Bone marrow (tissue), 2 donors: ENCODE measurements around the gene RASGRP1.

ENCODE experiments used
- DNase-seq, 2 donors: peaks; one replicate each; lab custom pipeline; 2025; lab: John Stamatoyannopoulos, UW

Gene RASGRP1

DNA sequence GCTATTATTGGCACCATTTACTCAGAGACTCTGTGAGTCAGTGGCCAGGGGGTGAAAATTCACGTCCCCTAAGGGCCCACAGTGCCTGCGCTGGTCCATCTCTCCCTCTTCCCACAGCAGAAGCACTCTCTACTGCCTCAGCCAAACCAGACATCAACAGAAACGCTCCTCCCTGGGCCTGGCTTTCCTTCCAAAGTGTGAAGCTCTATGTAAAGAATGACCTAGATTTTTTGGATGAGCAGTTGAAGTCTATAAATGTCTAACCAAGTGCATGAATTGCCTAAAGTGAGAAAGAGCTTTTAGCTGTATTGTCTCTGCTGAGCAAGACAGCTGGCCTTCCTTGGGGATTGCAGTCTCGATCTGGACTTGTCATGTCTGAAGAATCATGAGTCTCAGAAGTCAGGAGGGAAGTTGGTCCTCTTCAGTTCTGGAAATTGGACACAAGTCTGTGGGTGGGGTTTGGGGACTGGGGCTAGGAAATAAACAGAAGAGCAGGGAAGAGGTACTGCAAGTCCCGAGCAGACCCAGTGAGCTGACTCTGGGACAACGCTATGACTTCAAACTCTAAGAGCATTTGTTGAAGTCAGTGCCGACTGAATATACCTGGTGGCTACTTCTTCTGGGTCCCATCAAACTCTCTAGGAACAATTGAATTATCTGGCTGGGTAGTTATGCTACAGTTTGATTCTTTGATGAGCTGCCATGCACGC, 29.0 kb downstream of the RASGRP1 start:
- no peak for DNase-seq

DNA sequence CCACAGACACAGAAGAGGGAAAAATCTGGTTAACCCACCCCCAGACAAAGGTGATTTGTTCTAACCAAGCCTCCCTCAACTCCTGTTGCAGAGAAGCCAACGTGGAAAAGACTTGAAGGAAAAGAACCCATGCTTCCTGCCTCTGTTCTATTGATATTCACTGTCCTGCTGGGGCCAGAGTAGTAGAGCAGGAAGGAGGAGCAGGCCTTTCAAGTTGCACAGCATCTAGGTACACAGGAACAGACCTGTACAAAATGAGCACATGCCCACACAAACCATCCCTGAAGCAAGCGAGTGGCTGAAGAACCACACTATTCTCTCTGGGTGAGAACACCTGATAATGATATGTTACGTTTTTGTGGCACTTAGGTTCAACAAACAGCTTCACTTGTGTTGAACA, 29.9 kb downstream of the RASGRP1 start:
- no peak for DNase-seq

DNA sequence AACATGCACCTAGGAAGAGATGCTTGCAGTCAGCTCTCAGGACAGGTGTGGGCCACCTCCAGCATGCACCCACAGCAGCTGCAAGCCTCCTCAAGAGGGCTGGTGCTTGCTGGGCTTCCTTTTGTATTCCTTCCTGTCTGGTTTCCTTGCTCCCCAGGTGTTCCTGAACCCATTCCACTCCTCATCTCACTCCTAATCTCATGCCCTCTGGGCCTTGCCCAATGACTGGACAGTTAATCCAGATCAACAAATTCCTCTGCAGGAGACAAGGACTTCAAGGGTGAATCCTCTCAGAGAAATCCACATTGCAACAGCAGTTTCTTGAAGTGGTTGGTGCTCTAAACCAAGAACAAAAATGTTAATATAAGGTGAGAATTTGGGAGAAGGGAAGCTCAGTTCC, 30.7 kb downstream of the RASGRP1 start:
- no peak for DNase-seq

DNA sequence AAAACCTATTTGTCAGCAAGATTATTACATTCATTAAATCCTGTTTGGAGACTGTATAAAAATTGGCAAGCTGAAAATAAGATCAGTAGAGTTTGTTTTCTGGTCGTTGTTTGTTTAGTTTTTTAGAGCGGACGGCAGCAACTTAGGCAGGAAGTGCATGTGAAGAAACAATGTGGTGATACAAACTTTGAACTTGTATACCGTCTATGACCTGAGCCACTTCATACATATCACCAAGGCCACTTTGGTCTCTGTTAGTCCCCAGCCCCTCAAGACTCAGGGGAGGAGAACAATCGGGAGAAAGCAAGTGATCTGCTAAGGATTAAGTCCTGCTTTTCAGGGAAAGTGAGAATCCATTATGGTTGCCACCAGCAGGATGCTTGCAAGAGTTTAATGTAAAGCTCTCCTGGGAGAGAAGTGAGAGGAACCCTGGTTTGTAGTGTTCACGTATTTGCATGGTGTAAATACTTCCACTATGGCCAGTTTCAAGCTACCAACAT, 31.1 kb downstream of the RASGRP1 start:
- DNase-seq = no peak

DNA sequence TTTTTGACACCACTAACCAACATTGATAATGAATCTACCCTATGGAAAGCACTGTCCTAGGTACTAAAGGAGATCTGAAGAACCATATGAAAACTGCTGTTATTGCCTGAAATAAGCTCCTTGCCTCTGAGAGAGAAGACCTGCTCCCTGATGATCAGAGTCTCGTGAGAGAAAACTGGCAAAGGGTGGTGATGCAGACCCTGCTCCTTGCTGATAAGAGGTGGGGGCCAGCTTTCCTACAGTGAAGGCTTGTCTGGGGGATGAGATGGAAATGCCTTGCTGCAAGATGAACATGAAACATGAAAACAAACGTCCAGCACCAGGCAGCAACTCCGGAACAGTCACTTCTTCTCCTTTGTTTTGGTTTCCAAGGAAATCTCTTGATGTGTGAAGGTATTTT, 31.9 kb downstream of the RASGRP1 start:
- no peak for DNase-seq

DNA sequence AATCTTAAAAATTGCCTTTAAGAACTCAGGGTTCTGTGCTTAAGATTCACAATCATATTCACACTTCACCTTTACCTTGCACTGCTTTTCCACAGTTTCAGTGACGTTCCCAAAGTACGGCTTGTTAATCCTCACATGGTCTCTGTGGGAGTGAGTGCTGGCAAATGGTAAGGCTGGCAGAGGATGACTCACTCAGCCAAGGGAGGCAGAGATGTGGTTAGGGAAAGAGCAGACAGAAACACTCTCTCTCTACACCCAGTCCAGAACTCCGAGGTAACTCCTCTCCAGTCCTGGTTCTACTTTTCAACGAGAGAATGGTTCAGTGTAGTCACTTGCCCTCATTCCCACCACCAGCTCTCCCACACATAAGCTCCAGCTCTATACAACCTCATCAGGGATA, 33.1 kb downstream of the RASGRP1 start:
- DNase-seq = no peak

DNA sequence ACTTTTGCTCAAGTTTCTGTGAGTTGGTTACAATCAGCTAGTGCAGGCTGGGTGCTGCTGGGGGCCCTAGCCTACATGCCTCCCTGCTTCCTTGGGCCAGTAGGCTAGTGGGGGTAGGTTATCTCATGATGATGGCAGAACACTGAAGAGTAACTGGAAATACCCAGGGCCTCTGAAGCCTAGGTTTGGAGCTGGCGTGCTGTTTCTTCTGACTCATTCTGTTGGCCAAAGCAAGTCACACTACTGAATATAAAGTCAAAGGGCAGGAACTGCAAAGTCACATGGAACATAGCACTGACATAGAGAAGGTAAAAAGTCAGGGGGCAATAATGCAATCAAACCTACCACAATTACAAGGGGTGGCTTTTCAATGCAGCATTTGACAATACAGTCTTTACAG, 34.5 kb downstream of the RASGRP1 start:
- DNase-seq = no peak

DNA sequence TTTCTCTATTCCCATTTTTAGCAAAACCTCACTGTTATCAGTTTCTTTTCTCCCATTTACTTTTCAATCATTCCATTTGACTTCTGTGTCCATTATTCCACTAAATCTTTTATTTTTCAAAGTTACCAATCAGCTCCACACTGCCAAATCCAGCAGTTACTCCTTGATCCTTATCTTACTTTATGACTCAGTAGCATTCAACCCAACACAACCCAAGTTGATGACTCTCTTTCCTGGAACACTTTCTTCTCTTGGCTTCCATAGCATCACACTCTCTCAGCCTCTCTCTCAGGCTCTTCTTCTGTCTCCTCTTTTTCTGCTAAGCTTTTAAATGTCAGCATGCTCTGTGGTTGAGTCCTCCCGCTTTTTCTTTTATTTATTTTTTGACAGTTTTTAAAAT, 36.3 kb downstream of the RASGRP1 start:
- no peak for DNase-seq

DNA sequence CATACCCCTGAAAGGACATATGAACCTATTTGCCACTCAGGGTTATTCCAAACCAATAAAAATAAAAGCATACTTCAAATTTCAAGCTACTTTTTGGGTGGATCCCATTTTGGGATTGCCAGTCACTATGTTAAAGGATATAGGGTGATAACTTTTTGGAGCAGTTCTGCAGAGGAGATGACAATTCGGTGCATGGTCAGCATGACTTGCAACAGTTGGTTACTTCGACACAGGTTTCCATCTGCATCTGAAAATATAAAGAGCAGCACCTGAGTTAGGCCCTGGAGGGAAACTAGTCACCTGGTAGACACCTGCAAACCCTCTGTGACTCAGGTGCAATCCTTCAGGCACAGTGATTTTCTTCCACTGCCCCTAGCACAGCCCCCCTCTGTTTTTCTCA, 38.5 kb downstream of the RASGRP1 start:
- no peak for DNase-seq

DNA sequence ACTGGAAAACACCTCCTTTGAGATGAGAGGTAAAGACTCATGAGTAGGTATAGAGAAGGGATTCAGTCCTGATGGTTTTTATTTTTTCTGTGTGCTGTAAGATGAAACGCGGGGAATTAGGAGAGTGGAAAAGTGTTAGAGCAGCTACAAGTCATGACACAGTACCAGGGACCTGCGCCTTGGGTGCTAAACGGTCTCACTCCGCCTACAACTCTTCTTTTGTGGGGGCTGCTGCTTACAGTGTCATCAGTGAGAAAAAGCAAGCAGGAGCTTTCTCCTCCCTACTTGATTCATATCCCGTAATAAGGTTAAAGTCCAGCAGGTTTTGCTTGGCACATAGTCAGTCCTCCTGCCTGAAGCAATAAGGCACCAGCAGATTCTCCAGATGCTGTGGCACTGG, 39.1 kb downstream of the RASGRP1 start:
- no peak for DNase-seq

DNA sequence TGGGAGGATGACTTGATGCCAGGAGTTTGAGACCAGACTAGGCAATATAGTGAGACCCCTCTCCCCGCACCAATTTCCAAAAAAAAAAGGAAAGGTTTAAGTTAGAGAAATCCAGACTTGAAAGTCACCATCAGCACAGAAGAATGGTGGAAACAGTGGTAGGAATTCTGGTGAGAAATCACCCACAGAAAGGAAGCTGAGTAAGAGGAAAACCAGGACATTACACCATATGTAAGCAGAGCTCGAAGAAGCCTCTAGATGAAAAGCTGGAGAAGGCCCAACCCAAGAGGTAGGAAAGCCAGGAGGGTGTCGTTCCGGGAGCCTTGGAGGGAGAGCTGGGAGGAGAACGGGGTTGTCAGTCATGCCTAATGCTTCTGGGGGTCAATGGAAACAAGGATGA, 40.5 kb downstream of the RASGRP1 start:
- no peak for DNase-seq

DNA sequence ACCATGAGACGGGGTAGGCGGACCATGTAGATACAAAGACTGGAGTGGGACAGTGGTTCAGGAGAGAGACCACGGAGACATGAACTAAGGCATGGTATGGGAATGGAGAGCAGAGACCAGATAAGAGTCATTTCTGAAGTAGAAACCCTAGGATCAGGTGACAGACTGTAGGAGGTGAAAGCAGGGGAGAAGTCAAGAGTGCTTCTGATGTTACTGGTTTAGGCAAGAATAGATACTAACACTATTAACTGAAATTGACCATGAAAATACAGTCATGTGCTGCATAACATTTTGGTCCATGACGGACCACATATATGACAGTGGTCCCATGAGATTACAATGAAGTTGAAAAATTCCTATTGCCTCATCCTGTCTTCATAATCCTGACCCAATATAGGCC, 41.7 kb downstream of the RASGRP1 start:
- DNase-seq = no peak

DNA sequence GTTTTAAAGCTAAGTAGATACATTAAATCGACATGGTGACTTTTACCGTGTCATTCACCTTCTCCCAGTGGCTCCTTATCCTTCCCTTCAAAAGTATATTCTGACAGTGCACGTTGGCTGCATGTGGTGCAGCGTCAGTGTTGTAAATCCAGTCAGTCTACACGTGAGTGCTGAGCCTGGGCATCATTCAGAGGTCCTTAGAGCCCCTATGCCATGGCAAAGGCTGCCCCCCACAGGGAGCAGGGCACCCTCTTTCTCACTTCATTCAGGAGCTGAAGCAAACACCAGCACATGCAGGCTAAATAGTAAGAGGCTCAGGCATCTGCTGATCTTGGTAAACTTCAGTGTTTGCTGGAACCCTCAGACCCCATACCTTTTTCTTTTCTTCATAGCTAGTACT, 43.3 kb downstream of the RASGRP1 start:
- no peak for DNase-seq

DNA sequence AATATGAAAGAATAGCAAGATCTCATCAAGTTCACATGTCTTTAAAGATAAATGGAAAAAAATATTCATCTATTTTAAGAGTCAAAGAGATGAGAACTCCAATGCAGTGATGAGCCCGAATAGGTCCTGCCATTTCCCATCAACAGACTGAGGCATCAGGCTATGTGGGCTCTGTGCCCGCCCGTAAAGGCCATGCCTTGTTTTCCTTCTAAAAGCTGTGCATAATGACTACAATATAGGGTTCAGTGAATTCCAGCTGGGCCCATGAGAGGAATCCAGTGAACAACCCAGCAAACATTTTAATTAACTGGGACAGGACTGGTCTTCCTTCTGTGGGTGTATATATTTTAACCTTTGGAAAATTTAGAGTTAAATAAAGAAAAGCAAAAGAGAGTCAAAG, 44.6 kb downstream of the RASGRP1 start:
- no peak for DNase-seq

DNA sequence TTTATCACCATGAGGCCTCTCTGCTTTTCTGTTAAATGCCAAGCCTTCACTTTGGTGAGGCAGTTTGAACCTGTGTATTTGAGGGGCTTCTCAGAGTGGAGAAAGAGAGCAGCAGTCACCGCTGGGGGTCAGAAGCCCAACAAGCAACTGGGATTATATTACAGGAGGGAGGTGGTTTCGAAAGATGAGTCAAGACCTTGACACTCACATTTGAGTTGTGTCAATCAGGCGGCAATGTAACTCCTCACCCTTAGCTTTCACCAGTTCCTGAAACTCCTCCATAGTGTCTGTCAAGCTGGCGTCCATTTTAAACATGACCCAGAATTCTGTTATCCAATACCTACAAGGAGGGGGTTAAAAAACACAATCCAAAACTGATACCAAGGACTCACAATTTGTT, 46.5 kb downstream of the RASGRP1 start:
- DNase-seq = no peak

DNA sequence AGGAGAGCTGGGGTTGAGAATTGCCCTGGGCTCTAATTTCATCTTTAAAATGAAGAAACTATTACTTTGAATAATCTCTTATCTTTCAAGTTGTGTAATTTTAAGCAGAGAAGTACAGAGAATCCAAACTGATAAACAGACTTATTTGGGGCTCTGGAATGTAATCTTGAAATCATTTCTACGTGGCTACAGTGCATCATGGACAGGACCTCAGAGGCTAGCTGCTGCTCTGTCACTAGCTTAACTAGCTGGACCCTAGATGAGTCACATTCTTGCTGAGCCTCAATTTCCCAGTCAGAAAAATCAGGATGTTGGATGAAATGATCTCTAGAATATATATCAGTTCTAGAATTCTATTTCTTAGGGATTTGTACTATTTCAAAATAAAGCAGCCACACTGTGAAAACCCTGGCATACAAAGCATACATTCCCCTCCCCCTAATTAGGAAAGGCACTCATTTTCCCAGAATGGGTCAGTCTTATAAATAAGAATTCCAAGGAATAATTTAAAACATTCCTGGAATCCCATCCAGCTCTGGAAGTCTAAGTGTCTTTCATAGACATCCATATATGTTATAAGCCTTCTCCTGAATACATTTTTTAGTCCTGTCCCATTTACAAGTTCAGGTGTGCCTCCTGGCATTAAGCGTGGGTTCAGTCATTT, 47.2 kb downstream of the RASGRP1 start:
- no peak for DNase-seq

DNA sequence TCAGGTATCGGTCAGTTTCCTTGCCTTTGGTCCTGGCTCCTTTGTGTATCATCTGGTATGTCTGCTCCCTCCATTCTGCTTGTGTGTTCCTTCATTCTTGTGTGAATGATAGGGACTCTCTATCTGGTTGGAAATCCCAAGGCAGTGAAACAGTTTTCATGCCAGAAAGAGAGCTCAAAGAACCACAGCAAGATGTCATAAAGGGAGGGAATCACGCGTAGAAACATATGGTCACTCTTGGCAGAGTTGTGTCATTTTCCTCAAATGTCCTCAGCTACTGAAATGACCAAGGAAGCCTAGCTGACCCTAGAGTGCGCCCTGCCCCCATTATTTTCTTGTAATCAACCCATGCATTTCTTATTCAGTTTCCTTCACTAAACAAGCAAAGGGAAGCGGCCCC, 48.0 kb downstream of the RASGRP1 start:
- no peak for DNase-seq

DNA sequence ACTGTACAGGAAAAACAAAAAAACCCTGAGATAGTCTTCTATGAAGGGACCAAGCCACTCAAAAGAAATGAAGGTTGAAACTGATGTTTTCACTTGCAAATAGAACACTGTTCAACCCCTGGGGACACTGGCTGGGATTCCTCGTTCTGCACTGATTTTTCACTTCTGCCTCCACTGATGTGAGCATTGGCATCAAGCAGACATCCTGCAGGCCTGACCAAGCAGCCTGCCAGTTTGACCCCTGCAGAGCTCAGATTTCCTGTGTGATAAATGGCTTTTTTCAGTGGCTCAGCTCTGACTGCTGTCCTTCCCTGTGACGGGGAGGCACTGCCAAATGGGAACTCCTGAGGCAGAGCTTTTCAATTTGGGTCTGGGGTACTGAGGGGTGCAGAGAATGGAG, 50.0 kb downstream of the RASGRP1 start:
- DNase-seq = no peak

DNA sequence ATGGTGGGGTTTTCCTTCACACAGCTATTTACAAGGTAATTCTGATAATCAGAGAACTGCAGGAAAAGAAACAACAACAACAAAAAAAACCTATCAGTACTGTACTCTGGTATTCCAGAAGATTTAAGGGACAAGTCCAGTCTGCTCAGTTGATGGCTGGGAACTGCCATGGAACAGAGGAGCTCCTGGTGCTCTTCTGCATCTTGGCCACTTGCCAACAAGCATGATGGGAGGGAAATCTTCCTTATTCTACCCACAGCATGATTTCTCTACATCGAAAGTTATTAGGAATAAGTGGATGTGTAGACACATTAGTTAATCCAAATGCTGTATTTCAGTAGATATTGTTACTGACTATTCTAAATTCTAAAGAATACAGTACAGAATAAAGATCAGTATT, 51.7 kb downstream of the RASGRP1 start:
- no peak for DNase-seq

DNA sequence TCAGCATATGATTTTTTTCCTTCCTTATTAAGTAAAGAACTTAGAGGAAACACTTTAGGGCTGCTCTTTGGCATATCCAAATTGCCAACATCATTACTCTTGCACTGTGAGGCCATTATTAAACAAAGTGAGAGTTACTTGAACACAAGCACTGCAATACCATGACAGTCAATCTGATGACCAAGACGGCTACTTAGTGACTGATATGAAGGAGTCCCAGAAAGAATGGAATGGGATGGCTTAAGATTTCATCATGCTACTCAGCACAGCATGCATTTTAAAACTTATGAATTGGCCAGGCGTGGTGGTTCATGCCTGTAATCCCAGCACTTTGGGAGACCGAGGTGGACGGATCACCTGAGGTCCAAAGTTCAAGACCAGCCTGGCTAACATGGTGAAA, 55.5 kb downstream of the RASGRP1 start:
- no peak for DNase-seq

DNA sequence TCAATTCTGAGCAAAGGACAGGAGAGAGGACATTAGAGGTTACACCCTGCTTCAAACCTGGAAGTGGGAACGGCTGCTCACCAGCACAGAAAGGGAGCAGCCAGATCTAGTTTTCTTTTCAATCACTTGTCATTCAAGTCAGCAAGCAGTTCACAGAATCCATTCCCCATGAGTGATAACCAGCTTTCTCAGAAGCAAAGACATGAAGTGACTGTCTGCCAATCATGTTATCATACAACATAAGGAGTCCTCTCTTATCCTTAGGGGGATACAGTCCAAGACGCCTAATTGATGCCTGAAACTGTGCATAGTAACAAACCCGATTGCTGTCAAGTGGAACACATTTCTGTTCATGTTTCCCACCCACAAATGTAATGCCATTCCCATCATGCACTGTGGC, 56.0 kb downstream of the RASGRP1 start:
- DNase-seq = no peak

DNA sequence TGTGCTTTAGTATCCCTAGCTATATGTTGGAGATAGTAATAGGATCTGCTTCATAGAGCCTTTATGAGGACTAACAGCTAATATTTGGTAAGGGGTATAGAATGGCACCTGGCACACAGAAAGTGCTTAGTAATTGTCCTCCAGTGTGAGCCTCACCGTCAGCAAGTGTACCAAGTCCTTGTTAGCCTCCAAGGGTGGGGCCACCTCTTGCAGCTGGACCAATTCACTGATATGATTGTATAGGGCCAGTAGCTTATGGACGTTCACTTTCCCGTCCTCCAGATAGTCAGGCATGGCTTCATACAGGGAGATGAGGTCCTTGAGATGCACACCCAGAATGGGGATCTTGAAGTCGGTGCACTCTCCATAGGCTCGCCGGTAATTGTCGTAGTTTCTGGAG, 57.0 kb downstream of the RASGRP1 start:
- no peak for DNase-seq

DNA sequence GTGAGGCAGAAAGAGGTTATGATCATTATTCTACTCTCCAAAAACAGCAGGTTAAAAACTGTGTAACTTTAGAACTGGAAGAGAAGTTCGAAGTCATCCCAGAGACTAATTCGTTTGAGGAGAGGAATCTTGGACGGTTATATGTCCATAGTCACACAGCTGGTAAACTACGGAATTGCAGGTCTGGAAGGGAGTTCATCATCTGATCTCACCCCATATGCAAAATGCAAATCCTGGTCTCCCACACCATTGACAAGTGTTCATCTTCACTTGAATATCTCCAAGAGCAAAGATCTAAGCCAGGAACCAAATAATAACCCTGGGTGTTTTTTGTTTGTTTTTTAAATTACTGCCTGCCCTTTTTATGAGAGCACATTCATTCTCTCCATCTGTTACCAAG, 57.6 kb downstream of the RASGRP1 start:
- DNase-seq = no peak
